Measurements from ENCODE around the gene SNUPN. TPM values are rescaled to one million over a fixed set of nuclear protein-coding genes. Genes with fewer than 3 reads are reported as not detected.

SNUPN gene
- total RNA-seq, 2 donors from 2014 or later: 14.9 to 16.8 TPM

GRCh38 chr15:75656331-75656730 lies 30.8 kb upstream of the SNUPN start:
- intact Hi-C loops (cut with DNase I, micrococcal nuclease): no loop called here
- ATAC-seq: no peak
- DNase-seq: no peak

- DNase-seq: no peak
- no peak for ATAC-seq
- intact Hi-C loops (cut with DNase I, micrococcal nuclease): no loop called here
These were observed 30.4 kb upstream of the SNUPN start for GRCh38 chr15:75655931-75656330.

DNA sequence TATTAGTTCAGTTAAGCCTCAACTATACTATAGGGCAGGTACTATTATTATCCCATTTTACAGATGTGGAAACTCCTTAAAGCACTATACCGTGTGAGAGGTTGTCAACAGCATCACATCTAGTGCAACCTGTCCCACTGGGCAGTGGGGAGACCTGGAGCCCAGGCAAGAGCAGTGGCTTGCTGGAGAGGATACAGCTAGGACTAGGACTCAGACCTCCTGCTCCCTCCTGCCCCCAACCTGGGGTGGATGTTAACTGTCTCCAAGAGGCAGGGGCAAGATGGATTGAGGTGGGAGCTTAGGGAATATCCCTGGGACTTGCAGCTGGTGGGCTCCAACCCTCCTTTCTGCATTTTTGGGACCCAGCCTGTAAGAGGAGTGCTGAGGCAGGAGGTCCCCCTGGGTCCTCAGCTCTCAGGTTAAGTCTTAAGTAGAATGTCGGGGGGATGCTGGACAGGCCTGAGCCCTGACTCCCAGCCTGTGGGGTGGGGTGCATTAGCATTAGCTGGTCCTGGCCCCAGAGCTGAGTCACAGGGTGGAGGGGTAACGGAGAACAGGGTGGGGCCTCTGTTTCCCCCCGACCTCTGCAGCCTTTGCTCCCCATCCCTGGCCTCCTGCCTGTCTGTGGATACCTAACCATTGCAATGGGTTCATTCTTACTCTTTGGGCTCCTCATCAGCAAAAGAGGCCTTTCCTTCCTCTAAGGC lies 28.8 kb upstream of the SNUPN start:
- intact Hi-C loops (cut with DNase I, micrococcal nuclease): no loop called here
- ATAC-seq (no peak), DNase-seq (no peak)

GRCh38 chr15:75653347-75653913 lies 27.9 kb upstream of the SNUPN start:
- no peak for DNase-seq

DNA sequence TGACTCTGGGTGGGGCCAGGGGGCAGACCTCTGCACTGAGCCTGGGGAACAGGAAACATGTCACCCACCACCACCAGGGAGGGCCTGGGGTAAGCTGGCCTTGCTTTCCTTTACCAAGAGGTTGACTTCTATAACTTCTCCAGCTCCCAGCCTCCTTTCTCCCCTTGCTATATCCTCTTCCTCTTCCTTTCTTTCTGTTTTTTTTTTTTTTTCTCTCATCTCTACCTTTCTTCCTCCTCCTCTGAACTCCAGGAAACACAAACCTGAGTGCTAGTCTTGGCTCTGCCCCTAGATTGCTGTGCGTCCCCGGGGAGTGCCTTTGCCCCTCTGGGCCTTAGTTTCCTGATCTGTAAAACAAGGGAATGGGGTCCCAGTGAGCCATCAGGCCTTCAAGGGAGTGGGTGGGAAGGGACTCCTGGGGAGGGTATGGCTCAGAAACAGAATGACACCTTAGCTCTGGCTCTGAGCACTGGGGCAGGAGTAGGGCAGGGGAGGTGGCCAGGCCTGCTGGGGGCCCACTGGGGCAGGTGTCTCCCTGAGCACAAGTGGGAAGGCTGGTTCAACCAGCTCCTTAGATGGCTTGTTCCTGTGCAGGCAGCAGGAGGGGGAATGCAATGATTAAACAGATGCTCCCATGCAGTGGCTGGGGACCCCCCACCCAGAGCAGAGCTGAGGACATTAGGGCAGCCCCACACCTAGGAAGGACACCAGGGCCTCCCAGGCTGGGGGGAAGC lies 26.5 kb upstream of the SNUPN start:
- DNase-seq: no peak
- intact Hi-C loops (cut with DNase I, micrococcal nuclease): no loop called here
- ATAC-seq: no peak

More at GRCh38 chr15:75653347-75653913, 27.9 kb upstream of the SNUPN start:
- no peak for ATAC-seq
- intact Hi-C loops (cut with DNase I, micrococcal nuclease): no loop called here

DNA sequence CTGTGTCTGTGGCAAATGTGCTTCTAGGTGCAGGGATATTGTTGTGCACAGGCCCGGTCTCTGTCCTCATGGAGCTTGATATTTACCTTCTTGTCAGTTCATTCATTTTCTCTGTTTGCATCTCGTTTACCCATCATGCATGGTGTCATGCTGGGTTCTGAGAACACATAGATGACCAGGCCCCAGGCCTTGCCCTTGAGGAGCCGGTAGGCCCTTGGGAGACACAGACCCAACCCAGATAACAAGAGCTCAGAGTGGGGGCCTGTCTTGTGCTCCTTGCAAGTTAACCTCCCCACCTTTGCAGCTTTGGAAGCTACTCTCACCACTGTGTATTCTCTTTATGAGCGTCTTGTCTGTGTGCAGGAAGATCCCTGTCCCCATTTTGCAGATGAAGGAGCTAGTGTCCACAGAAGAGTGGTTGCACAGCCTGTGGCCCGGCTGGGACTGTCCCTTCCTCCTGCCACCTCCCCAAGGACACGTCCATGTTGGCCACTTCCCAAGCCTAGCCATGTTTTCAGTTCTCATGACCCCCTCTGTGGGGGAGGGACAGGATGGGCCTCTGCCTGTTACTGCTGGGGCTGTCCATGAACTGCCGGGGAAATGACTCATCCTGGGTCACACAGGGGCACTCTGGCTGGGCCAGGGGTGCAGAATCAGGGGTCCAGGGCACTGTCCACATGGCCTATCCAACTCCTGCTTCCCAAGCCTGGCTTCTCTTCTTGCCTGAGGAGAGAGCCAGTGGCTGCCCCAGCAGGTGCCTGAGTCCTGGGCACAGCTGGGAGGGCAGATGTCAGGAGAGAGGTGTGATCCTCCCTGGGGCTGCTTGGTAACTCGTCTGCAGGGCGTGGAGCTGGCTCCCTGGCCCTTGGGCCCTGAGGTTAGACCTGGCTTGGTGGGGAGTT lies 25.6 kb upstream of the SNUPN start:
- peak in 1 of 2 donors; percentile 57 for DNase-seq
- ATAC-seq: peak; percentile 26
- intact Hi-C loops (cut with DNase I, micrococcal nuclease): no loop called here

DNA sequence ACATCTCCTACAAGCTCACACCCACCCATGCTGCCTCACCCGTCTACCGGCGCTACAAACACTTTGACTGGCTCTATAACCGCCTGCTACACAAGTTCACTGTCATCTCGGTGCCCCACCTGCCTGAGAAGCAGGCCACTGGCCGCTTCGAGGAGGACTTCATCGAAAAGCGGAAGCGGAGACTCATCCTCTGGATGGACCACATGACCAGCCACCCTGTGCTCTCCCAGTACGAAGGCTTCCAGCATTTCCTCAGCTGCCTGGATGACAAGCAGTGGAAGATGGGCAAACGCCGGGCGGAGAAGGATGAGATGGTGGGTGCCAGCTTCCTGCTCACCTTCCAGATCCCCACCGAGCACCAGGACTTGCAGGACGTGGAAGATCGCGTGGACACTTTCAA lies 24.3 kb upstream of the SNUPN start:
- intact Hi-C loops (cut with DNase I, micrococcal nuclease): no loop called here
- ATAC-seq (no peak), DNase-seq (no peak)

DNA sequence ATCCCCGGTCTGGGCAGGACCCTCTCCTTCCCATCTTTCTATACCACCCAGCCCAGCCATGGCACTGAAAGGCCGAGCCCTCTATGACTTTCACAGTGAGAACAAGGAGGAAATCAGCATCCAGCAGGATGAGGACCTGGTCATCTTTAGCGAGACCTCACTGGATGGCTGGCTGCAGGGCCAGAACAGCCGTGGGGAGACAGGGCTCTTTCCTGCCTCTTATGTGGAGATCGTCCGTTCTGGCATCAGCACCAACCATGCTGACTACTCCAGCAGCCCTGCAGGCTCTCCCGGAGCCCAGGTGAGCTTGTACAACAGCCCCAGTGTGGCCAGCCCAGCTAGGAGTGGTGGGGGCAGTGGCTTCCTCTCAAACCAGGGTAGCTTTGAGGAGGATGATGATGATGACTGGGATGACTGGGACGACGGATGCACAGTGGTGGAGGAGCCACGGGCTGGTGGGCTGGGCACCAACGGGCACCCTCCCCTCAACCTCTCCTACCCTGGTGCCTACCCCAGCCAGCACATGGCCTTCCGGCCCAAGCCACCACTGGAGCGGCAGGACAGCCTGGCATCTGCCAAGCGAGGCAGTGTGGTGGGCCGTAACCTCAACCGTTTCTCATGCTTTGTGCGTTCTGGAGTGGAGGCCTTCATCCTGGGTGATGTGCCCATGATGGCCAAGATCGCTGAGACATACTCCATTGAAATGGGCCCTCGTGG lies 23.7 kb upstream of the SNUPN start:
- intact Hi-C loops (cut with DNase I, micrococcal nuclease): no loop called here
- no peak for DNase-seq
- no peak for ATAC-seq

DNA sequence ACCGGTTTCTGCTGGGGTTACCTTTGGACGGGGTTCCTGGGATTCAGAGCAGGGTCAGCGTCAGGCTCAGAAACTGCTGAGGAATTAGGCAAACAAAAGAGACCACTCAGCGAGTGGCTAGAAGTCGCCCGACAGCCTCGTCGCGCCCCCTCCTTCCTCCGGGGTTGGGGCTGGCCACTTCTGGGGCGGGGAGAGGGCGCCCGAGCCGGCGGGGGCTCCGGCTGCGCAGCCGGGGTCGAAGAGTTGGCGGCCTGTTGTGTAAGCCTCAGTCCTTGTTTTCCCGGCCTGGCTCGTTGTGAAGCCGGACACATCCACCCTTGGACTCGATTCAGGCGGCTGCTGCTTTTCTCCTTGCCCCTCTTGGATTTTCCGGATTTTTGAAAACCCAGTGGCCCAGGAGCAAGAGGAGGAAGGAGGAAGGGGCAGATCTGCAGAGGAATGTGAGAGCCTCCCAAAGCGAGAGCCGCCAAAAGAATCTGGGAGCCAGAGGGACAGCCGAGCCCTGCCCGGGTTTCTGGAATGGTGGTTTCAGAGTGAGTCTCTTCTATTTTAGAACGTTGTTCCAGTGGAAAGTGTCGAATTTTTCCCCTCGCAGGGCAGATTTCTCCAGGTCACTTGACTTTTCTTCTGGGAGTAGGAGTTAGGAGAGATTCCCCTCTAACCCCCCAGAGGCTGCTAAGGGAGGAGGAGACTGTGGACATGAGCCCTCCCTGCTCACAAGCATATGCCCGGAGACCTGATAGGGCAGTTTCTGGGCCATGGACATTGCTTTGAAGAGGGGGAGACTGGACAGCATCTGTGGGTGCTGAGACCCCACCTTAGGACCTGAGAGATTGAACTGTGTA lies 22.9 kb upstream of the SNUPN start:
- DNase-seq: peak in 1 of 2 donors; percentile 57
- intact Hi-C loops (cut with DNase I, micrococcal nuclease): no loop called here
- peak; percentile 31 for ATAC-seq

GRCh38 chr15:75647370-75648155 lies 22.0 kb upstream of the SNUPN start, which contains the start of gene SNX33:
TSS of gene SNX33 (plus strand) at chr15:75647912. CDS start at chr15:75649103, 1,191 bp downstream.
- peak; percentile 87 for ATAC-seq
- intact Hi-C loops (cut with DNase I, micrococcal nuclease): no loop called here
- DNase-seq: peak; percentile 82 to 86

GRCh38 chr15:75646944-75647364 lies 21.4 kb upstream of the SNUPN start:
- DNase-seq (peak in 1 of 2 donors; percentile 64), ATAC-seq (peak; percentile 36)

DNA sequence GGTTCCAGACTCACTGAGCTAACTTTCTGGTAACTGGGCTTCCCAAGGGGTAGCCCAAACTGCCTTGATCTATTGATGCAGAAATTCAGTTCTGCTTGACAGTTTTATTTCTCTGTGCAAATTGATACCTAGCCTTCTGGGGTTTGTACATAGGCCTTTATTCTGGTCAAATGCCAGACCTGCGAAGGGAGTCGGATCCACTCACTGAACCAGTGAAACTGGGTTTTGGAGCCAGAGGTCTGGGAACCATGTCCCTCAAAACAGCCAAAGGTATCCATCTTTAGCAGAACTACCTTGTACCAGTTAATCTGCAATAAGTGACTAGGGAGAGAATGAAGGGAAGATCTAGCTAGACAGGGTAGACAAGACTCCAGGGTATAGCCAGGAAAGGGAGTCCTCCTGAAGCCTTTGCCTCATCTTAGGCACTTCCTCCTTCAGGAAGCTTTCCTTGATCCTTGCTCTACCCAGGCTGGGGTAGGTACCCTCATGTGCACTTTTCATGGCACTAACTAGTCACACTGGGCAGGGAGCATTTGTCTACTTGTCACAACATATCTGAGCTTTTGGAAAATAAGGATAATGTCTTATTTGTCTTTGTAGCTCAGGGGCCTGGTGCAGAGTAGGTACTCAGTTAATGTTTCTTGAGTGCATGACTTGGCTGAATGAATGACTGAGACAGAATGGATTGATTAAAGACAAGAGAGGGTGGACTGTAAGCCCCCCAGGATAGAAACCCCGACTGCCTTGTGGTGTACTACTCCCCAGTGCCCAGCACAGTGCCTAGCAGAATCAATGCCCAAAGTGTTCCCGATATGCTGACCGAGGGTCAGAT lies 20.8 kb upstream of the SNUPN start:
- intact Hi-C loops (cut with DNase I, micrococcal nuclease): no loop called here
- DNase-seq (no peak), ATAC-seq (no peak)

More at GRCh38 chr15:75646944-75647364, 21.4 kb upstream of the SNUPN start:
- intact Hi-C loops (cut with DNase I, micrococcal nuclease): no loop called here

DNA sequence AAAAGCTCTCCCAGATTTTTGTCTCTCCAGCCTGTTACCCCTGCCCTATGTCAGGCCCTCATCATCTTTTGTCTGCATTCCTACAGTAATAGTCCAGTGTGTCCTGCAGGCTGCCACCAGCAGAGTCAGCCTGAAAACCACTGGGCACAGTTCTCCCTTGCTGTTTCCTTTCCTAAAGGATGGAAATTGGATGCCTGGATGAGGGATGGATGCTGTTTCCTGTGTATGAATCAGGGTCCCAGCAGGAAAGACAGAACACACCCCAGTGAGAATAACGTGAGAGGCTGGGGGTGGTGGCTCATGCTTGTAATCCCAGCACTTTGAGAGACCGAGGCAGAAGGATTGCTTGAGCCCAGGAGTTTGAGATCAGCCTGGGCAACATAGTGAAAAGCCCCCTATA lies 18.9 kb upstream of the SNUPN start:
- ATAC-seq (no peak), DNase-seq (no peak)
- intact Hi-C loops (cut with DNase I, micrococcal nuclease): no loop called here

DNA sequence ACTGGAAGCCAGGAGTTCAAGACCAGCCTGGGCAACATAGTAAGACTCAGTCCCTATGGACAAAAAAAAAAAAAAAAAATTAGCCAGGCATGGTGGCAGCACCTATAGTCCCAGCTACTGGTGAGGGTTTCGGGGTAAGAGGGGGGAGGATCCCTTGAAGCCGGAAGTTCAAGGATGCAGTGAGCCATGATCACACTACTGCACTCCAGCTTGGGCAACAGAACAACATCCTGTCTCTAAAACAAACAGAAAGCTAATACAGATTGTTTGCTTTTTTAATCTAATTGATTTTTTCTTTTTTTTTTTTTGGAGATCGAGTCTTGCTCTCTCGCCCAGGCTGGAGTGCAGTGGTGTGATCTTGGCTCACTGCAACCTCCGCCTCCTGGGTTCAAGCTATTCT lies 16.1 kb upstream of the SNUPN start:
- no peak for DNase-seq
- intact Hi-C loops (cut with DNase I, micrococcal nuclease): no loop called here
- ATAC-seq: no peak

DNA sequence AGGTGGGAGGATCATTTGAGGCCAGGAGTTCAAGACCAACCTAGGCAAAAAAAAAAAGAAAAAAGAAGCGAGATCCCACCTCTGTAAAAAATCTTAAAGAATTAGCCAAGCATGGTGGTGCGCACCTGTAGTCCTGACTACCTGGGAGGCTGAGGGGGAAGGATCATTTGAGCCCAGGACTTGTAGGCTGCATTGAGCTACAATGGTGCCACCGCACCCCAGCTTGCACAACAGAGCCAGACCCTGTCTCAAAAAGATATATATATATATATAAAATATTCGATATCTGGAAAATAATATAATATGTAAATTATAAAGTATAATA lies 15.6 kb upstream of the SNUPN start:
- no peak for ATAC-seq
- DNase-seq: no peak
- intact Hi-C loops (cut with DNase I, micrococcal nuclease): no loop called here
